ENCODE data around the gene ZSCAN9.

The ZSCAN9 gene

GRCh38 chr6:28220257-28221133, 4.6 kb upstream of the ZSCAN9 start:
- DNase-seq (ENCODE audit: low read depth) = peak; percentile 25

- DNase-seq (ENCODE audit: low read depth) = no peak
These were observed 682 bp upstream of the ZSCAN9 start for GRCh38 chr6:28224131-28225055.

- no peak for DNase-seq (ENCODE audit: low read depth)
These were observed 1.4 kb downstream of the ZSCAN9 start for GRCh38 chr6:28226460-28226859.

GRCh38 chr6:28232785-28233184, 7.7 kb downstream of the ZSCAN9 start:
- DNase-seq (ENCODE audit: low read depth) = no peak

GRCh38 chr6:28235912-28236452, 10.9 kb downstream of the ZSCAN9 start:
- DNase-seq (ENCODE audit: low read depth) = no peak

GRCh38 chr6:28239636-28240035, 14.6 kb downstream of the ZSCAN9 start:
- DNase-seq (ENCODE audit: low read depth) = no peak

- no peak for DNase-seq (ENCODE audit: low read depth)
These were observed 15.4 kb downstream of the ZSCAN9 start for GRCh38 chr6:28240471-28240870.

GRCh38 chr6:28243946-28244345, 18.9 kb downstream of the ZSCAN9 start:
- DNase-seq (ENCODE audit: low read depth) = no peak

GRCh38 chr6:28245206-28245941, 20.3 kb downstream of the ZSCAN9 start:
- DNase-seq (ENCODE audit: low read depth) = no peak

- DNase-seq (ENCODE audit: low read depth) = no peak
These were observed 23.8 kb downstream of the ZSCAN9 start for GRCh38 chr6:28248916-28249315.

- no peak for DNase-seq (ENCODE audit: low read depth)
These were observed 25.7 kb downstream of the ZSCAN9 start for GRCh38 chr6:28250747-28251146.

- no peak for DNase-seq (ENCODE audit: low read depth)
These were observed 26.6 kb downstream of the ZSCAN9 start for GRCh38 chr6:28251661-28252008.

GRCh38 chr6:28252009-28252975, 27.2 kb downstream of the ZSCAN9 start, which contains the start of gene ZKSCAN4:
TSS of gene ZKSCAN4 (minus strand) at chr6:28252269. CDS start at chr6:28251980, 289 bp downstream.
- DNase-seq (ENCODE audit: low read depth) = peak; percentile 91

- DNase-seq (ENCODE audit: low read depth) = no peak
These were observed 29.0 kb downstream of the ZSCAN9 start for GRCh38 chr6:28254121-28254519.

- DNase-seq (ENCODE audit: low read depth) = no peak
These were observed 32.0 kb downstream of the ZSCAN9 start for GRCh38 chr6:28257042-28257441.

- peak; percentile 42 for DNase-seq (ENCODE audit: low read depth)
These were observed 34.1 kb downstream of the ZSCAN9 start, which contains the start of gene NKAPL for GRCh38 chr6:28258877-28259777. TSS of gene NKAPL (plus strand) at chr6:28259297. CDS start at chr6:28259372, 75 bp downstream.

GRCh38 chr6:28263922-28264321, 38.8 kb downstream of the ZSCAN9 start:
- no peak for DNase-seq (ENCODE audit: low read depth)

GRCh38 chr6:28264834-28265401, 39.8 kb downstream of the ZSCAN9 start:
- DNase-seq (ENCODE audit: low read depth) = no peak

GRCh38 chr6:28266563-28266961, 41.5 kb downstream of the ZSCAN9 start:
- no peak for DNase-seq (ENCODE audit: low read depth)
